Right forelimb (tissue), 1 donor: Measurements from ENCODE around the gene ANKRD29.

ENCODE experiments used
- DNase-seq: peaks from one replicate; pipeline ENCODE4 v3.0.0-alpha.2; 2018

ANKRD29 gene

DNA sequence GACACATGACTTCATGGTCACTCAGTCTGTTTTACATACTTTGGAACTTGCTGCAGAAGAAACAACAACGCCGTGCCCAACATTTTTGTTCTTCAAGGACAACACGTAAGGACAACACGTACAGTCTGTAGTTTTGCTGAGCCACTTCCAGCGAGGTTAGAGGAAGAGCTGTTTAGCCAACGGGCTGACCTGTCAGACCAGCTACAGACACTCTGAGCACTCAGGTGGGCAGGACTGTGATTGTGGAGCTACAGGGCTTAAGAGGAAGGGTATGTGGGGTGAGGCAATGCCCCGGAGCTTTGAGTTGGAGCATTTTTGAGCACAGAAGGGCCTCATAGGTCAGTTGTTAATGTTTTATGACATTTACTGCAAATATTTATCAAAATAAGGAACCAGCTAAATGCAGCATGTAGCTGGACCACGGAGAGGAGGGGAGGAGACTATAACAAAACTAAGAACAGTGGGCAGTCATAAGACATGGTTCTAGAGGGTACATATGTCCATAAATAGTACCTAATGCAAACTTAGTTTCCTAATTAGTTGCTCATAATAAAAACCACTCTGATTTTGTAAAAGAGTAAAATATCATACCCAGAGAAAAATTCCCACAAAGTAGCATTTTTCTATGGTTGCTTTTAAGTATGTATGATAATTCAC is 50.1 kb downstream of the ANKRD29 start:
- DNase-seq = no peak

DNA sequence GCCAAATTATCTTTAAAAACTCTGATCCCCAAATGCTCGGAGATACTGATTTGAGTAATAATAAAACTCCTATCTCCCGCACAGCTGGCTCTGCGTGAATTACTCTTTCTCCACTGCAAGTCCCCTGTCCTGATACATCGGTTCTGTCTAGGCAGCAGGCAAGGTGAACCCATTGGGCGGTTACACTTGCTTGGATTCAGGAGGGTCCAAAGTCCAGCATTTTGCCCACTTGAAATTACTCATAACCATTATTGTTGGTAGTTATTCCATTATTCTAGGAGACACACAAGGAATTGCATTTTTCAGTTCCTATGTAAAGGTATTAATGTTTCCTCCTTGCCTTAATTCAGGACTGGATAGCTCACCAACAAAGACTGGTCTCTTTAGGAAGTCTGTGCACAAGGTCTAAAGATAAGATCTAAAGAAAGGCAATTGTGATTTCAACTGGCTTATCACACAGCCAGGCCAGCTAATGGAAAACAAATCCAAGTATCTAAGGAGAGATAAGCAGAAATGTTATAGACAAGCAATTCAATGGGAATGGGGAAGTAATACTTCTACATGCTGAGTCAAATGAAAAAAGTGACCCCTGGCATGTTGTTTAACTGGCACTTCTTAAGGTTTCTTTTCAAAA is 53.2 kb downstream of the ANKRD29 start:
- DNase-seq = no peak

DNA sequence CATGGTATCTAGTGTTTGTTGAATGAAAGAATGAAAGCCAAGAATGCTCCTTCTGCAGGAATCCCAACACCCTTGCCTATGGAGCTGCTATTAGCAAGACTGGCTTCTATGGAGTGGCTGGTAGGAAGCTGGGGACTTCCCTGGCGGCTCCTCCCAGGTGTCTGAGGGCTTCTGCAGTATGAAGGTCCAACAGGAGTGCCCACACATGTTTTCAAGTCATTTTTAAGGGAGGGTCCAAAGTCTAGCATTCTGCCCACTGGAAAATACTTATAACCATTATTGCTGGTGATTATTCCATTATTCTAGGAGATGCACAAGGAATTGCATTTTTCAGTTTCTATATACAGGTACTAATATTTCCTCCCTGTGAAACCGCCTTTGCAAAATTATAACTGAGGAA is 54.5 kb downstream of the ANKRD29 start:
- DNase-seq = no peak

DNA sequence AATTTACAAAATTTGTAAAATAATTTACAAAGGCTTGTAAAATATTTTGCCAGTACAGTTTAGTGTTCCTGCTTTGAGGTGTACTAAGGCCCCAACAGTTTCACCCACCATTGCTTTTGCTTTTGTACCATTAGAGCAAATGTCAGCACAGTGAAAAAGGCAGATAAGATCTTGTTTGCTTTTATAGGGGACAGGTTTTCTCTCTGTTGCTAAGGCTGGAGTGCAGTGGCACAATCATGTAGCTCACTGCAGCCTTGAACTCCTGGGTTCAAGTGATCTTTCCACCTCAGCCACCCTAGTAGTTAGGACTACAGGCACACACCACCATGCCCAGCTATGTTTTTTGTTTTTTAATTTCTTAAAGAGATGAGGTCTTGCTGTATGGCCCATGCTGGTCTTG is 56.8 kb downstream of the ANKRD29 start:
- no peak for DNase-seq

DNA sequence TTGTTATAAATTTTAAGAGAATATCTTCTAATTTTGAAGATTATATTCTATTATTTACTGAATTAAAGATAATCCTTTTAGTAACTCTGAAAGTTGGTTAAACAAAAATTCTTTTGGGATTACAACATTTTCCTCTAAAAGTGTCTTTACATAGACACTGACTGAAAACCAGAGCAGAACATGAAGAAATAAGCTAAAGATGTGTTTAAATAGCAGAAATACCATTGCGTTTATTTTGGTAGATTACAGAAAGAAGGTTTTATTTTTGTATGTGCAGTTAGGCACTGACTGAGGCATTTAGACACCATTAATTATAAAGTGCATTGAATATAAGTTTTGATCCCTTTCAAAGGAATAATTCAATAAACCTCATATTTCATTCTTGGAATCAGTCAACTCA is 62.9 kb downstream of the ANKRD29 start:
- DNase-seq = no peak

DNA sequence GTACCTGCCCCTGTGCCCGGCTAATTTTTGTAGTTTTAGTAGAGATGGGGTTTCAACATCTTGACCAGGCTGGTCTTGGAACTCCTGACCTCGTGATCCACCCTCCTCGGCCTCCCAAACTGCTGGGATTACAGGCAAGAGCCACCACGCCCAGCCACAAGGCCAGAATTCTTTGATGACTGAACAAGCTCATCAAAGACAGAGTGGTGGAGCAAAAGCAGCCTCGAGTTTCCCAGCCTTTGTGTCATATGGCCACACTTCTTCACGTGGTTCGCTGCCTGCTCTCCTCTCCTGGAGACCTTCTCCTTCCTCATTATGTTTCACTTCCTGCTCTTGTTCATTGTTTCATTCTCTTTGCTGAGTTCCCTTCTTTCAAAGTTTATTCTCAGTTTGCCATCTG is 66.5 kb downstream of the ANKRD29 start:
- DNase-seq = no peak

DNA sequence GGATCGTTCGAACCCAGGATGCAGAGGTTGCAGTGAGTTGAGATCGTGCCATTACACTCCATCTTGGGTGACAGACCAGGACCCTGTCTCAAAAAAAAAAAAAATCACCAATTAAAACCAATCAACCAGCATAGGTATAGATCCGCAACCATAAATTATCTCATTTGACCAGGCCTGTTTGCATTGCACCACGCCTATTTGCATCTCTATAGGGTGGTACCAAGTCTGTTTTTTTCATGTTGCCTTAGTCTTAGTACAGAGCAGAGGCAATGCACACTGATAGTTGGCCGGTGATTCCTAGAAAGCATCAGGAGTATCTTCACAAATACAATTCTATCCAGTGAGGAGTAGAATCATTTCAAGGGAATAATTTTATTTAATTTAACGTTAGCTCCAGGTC is 67.1 kb downstream of the ANKRD29 start:
- DNase-seq = no peak

DNA sequence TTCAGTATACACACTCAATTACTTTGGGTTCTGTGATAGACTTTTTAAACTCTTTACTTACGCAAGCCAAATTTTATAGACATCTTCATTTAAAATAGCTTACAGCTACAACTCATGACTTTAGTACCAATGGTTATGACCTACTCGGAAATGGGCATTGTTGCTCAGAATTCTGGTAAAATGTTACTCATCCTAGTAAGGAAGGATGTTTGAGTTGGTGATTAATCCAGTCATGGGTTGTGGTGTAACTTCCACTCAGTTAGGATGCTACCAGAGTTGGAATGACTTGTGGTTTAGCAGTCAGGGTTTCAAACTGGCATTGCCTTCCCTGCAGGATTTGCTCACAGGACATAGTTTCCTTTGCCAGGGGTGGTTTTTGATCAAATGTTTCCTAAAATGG is 69.0 kb downstream of the ANKRD29 start:
- no peak for DNase-seq

DNA sequence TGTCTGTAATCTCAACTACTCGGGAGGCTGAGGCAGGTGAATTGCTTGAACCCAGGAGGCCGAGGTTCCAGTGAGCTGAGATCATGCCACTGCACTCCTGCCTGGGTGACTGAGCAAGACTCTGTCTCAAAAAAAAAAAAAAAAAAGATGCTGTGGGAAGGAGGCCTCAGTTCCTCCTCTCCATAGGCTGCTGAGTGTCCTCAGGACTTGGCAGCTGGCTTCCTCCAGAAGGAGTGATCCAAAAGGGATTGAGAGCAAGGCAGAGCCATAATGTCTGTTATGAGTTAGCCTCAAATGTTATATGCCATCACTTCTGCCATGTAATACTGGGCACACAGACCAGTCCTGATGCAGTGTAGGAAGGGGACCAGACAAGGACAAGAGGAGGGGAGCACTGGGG is 69.8 kb downstream of the ANKRD29 start:
- no peak for DNase-seq

DNA sequence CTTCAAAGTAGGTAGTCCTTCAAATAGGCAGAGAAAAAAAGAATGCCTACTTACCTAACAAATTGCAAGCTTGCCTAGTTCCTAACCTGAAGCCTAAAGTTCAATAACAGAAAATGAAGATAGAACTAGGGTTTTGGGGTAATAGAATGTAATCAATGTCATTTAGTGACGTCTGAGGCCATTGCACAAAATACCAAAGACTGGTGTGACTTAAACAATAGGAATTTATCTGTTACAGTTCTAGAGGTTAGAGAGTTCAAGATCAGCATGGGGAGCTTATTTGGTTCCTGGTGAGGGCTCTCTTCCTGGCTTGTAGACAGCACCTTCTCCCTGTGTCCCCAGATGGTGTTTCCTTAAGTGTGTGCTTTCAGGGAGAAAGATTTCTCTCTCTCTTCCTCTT is 71.7 kb downstream of the ANKRD29 start:
- DNase-seq = no peak

DNA sequence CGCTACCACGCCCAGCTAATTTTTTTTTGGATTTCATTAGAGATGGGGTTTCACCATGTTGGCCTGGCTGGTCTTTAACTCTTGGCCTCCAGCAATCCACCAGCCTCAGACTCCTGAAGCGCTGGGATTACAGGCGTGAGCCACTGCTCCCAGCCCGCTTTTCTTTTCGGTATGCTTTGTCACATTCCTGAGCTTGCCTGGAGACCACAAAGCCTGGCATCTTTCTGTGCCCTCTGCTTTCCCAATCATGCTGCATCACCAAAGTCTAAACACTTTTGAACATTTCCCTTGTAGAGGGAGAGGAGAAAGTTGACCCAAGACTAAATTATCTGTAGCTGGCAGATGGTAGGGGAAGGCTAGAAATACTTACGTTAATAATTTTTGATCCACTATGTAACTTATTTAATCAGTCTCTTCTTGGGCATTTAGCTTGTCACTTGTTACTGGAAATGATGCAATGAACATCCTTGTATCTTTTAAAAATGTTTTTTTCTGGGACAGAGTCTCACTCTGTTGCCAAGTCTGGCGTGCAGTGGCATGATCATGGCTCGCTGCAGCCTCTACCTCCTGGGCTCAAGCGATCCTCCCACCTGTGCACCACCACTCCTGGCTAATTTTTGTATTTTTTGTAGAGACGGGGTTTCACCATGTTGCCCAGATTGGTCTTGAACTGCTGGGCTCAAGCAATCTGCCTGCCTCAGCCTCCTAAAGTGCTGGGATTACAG is 73.7 kb downstream of the ANKRD29 start:
- DNase-seq = no peak

DNA sequence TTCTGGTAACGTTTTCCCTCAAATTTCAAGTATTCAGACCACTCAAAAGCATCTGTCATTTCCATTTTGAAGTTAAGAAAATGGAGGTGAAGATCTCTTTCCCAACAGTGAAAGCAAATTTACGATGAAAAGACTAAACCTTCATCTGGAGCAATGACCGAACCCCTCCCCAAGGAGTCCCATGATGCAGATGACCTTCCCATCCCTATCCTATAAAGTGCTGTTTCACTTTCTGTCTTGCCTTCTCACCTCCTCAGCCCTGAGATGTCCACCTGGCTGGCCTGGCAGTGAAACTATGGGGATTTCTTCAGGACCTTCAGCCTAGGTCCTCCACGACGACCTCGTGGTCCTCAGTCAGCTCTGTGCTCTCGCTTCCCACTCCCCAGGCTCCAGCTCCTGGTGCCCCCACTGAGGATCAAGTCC is 75.5 kb downstream of the ANKRD29 start:
- DNase-seq = no peak

DNA sequence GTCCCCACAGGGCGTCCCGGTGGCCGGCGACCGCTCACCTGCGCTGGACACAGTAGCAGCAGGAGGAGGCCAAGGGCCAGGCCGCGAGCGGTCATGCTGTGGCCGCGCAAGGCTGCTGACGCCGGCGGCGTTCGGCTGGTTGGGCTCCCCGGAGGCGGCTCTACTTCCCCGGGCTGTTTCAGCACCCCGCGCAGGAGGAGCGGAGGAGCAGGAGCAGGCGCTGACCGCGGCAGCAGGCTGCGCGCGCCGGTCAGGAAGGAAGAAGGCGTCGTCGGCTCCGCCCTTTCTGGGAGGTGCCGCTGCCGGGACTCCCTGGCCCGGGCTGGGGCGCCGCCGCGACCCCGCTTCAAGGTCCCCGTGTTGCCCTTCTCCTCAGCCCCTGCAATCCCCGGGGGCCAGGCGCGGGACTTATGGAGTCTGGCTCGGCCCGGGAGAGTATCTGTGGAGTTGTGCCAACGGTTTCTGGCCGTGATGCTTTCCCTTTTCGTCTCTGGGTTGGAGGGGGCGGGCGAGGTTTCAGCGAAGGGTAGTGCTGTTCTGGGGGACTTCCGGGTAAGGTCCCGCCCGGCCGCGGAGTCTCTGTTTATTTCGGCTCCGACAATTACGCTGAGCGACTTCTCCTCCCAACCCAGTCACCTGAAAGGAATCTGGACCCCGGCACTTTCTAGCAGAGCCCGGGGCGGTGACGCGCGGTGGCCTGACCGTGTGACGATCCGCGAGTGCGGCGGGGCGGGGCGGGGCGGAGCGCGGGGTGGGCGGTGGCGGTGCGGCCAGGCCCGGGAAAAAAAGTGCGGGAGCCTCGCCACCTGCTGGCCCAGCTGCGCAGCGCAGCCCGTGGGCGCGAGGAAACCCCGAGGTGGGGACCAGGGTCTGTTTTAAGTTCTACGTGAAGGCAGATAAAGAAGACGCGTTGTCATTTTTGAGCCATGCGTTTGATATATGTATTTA is 76.2 kb downstream of the ANKRD29 start, which contains the start of gene NPC1:
Gene NPC1, minus strand, starts transcription at position 258 of the 948 bp plus-strand sequence. Its CDS starts 163 bp downstream, at position 95.
- DNase-seq = peak; percentile 97

DNA sequence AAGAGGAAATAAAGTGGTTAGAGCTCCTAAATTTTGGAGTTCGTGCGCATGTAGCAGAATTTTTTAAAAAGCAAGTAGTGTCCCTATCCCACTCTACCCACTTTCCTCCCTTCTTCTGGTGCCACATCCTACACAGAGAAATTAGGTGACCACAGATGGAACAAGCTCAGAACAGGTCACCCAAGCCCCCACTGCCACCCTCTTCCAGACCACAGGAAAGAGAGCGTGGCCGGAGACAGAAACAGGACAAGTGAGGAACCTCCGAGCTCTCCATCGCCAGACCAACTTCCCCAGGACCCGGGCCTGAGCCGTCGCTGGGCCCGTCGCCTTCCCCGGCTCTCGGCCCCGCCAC is 76.8 kb downstream of the ANKRD29 start:
- DNase-seq = no peak

DNA sequence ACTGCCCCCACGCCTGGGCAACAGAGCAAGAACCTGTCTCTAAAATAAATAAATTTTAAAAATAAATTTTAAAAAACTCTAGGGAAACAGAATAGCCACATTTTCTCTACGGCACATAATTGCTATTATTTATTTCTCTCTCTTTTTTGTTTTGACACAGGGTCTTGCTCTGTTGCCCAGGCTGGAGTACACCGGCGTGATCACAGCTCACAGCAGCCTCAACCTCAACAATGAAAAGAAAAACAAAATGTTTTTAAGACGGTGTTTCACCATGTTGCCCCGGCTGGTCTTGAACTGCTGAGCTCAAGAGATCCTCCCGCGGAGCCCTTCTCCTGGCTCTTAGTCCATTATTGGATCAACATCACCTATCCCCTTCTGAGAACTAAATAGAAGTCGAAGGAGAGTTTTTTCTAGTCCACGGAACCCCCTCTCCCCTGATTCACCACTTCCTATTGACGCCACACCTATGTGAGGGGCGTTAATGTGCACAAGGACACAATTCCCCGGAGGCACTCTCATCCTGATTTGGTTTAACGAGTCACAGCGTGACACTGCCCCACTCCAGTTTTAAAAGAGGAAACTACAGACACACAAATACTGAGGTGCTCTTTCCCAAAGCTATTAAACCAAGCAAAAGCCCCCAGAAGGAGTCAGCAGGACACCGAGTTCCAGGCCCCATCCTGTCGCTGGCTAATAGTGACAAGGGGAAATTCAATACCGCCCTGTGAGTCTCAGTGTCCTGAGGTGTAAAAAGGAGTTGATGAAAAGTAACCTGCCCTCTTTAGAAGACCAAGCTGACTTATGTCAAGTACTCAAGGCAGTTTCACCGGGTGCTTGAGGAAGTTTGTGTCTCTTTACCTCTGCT is 77.5 kb downstream of the ANKRD29 start:
- DNase-seq = no peak

DNA sequence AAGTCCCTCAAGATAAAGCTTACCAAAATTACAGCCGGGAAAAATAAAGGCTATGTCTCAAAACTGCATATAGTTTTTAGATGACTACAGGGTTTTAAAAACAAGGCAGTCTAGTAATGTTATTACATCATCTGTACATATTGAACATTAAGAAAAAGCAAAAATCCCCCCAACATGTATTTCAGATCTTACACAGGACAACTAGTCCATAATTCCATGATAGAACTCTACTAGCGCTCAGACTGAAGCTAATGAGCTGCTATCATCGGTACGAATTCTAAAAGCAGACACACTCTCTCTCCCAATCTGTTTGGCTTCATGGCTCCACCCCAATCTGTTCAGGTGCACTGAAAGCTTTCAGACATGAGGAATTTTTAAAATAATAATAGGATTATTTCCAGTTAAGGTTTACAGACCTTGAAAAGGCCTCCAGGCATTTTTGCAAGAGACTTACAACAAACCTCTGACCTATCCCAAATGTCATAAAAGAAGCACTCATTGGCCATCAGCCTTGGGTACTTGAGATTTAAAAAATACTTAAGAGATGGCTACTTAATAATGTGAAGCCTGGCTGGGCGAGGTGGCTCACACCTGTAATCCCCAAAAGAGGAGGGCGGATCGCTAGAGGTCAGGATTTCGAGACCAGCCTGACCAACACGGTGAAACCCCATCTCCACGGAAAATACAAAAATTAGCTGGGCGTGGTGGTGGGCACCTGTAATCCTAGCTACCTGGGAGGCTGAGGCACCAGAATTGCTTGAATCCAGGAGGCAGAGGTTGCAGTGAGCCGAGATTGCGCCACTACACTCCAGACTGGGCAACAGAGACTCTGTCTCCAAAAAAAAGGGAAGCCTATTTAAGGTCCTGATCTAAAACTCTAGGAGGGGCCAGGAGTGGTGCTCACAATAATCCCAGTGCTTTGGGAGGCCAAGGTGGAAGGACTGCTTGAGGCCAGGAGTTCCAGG is 78.4 kb downstream of the ANKRD29 start:
- no peak for DNase-seq

DNA sequence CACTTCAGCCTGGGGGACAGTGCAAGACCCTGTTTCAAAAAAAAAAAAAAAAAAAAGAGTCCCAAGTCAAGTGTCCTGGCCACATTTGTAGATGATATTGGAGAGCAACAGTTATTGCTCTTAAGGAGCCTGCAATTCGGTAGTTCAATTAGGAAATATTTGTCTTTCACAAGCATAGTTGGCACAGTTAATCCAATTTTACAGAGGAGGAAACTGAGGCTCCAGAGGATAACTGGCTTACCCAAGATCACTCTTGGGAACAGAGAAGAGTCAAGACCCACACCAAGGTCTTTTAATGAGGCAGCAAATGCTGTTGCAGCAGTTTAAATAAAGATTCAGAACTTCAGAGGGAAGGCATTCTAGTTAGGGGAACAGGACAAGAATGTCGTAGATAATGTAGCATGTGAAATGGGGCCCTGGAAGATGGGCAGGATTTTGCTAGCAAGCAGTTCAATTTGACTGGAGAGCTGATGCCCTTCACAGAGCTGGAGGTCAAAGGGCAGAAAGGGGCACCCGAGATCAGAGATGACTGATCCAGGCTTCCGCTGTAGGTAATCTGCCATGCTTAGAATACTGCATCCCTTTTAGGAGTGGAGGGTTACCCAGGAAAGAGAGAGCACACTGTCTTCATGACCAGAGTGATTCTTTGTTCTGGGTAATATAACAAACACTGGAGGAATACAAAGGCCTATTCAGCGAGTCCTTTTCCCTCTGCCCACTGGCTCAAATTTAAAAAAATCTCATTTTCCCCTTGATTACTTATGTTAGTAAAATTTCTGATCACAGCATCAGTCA is 79.4 kb downstream of the ANKRD29 start:
- DNase-seq = no peak

DNA sequence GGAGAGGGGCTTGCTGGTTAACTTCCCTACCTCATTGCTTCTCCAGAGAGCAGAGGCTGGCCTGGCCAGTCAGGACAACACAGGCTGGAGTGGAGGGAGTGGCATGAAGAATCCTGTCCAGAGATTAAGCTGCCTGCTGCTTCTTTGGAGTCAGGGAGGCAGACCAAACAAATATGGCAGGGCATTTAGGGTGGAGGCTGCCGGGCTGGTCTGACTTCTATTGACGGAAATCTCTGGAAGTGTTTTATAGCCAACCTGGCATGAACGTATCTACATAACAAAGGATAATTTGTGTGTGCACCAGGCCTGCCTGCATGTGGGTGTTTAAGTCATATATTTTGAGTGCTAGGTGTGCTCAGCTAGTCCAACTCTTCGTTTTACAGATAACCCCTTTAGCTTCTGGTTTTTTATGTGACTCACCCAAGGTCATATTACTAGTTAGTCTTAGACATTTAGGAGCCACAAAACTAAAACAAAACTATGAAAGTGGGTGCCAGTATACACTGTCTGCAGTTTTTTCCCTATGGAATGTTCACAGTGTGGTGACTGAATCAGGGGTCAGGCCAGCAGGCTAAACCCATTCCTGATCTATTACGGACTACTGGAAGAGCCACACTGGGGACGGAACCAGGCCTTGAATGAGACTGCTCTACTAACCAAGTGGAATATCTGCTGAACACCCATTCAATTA is 81.9 kb downstream of the ANKRD29 start:
- DNase-seq = no peak

DNA sequence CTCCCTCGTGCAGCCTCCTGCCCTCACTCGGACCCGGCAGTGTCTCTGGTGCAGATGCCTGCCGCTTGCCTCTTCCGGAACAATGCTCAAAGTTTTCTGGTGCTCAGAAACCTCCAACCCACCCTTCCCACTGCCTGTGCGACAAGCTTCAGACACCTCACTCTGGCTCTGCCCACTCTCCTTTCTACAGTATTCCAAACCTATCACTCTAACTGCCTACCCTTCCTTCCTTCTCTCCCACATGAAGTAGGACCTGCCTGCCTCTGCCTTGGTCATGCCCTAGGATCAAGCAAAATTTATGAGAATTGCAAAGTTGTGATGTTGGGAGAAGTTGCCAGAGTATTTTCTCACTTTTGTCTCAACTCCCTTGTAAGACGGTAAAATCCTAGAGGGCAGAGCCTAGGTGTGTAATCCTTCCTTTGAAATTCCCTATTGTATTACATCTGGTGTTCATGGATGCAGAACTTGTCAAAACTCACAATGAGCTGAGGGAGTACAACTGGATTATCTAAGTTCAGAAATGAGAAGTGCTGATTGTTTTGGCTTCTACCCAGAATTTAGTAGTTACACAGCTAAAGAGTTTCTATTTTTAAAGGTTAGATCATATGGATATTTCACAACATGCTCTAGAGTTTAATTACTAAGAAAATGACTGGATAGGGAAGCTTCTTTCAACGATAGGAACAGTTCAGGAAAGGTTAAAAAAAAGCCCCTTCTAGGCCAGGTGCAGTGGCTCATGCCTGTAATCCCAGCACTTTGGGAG is 83.6 kb downstream of the ANKRD29 start:
- DNase-seq = no peak
